GM15510 (cell line): ENCODE measurements around the gene KIAA1958.

ENCODE experiments used
- POLR2A ChIP-seq: IDR thresholded peaks from 3 replicates; pipeline ENCODE4 v1.6.1; 2011; ENCODE audit warnings: borderline replicate concordance; ENCODE audit not compliant: insufficient read length; ENCODE audit errors: extremely low read depth

Gene KIAA1958

GRCh38 chr9:112503170-112503569, 16.5 kb downstream of the KIAA1958 start:
- TF ChIP-seq POLR2A: no peak

DNA sequence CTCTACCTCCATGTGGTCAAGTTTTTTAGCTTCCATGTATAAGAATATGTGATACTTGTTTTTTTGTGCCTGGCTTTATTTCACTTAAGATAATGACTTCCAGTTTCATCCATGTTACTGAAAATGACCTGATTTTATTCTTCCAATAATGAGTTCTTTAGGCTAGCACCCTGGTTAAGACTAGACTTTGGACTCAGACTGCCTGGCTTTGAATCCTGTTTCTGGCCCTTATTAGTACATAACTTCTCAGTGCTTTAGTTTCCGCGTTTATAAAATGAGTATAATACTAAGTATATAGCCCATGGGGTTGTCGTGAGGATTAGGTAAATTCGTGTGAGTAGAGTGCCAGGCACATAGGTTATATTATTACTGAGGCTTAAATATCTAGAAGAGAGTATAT, 18.5 kb downstream of the KIAA1958 start:
- no peak for TF ChIP-seq POLR2A

DNA sequence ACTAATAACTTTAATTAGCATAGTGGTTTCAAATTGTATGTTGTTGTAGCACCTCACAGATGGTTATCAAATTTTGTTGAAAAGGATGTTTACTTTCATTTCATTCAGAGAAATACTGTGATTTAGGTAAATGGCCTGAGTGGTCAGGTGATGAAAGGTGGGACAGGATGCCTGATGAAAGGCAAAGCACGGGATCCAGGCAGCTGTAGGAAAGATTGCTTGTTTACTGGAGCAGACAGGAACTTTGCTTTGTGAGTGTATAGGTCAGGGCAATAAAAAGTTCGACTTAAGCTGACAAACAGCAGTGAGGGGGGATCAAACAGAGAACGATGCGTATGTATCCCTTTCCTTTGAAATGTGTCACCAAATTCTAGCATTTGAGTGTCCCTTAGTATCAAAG, 19.0 kb downstream of the KIAA1958 start:
- no peak for TF ChIP-seq POLR2A

- no peak for TF ChIP-seq POLR2A
Observed at GRCh38 chr9:112506571-112506970, 19.9 kb downstream of the KIAA1958 start.

- no peak for TF ChIP-seq POLR2A
Observed at GRCh38 chr9:112507001-112507680, 20.5 kb downstream of the KIAA1958 start.

DNA sequence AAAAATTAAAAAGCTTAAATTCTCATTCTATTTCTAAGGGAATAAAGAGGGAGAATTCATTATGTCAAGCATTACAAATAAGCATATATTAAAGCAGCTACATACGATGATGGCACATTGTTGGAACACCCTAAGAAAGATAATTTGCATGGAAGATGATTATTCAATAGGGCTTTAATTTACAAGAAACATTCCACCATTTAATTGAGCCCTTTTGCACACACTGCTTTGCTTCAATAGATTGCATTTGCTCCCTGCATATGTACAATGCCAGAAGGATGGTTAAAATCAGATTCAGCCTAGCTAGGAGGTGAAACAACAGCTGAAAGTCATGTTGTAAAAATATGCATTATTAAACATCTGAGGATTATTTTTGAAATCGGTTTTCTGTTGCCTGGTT, 21.8 kb downstream of the KIAA1958 start:
- no peak for TF ChIP-seq POLR2A

- TF ChIP-seq POLR2A: no peak
Observed at GRCh38 chr9:112516769-112517168, 30.1 kb downstream of the KIAA1958 start.

GRCh38 chr9:112520069-112520468, 33.4 kb downstream of the KIAA1958 start:
- no peak for TF ChIP-seq POLR2A

DNA sequence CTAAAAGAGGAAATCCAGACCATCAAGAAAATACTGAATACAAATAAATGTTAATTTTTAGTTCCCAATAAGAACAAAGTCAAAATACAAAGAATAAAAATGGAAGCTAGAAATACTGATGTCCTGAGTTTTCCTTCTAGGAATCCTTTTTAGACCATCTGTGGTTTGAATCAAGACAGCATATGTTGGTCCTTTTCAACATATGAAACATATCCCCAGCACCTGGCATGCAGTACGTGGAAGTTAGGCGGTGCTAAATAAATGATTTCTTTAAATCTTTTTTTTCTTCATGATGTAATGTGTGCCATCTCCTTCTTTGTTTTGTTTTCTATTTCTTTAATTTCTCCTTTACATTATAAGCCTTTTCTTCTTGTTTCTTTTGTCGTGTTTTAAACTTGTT, 34.0 kb downstream of the KIAA1958 start:
- TF ChIP-seq POLR2A: no peak

DNA sequence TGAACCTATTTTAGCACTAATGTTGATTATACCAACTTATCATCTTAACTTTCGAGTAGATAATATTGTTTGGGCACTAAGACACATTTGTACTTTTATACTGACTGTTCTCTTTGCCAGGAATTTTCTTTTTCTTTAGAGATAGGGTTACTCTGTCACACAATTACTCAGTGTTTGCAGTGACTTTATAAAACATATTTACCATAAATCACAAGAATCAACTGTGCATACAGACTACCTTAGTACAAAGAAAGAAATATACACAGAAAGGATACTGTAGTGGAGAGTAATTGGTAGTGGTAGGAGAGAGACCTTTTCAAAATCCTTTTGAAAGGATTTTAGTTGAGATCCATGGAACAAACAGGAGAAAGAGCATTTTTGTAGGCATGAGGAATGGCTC, 40.3 kb downstream of the KIAA1958 start:
- TF ChIP-seq POLR2A: no peak

- TF ChIP-seq POLR2A: no peak
Observed at GRCh38 chr9:112527959-112528358, 41.3 kb downstream of the KIAA1958 start.

- no peak for TF ChIP-seq POLR2A
Observed at GRCh38 chr9:112529316-112529715, 42.7 kb downstream of the KIAA1958 start.

DNA sequence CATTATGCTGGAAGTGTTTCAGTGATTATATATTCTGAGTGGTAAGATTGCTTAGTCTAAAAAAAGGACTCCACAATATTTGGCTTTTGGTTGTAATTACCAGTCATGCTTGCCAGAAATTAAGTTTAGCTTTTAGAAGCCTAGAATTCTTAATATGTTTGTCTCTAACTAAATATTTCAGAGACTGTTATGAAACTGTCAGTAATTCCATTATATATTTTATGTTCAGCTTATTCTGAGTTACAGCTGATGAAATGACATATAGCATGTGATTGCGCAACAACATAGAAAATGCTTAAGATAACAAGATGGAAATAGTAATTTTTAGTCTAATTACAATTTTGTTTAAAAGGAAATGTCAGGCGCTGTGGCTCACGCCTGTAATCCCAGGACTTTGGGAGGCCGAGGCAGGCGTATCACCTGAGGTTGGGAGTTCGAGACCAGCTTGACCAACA, 44.2 kb downstream of the KIAA1958 start:
- no peak for TF ChIP-seq POLR2A

DNA sequence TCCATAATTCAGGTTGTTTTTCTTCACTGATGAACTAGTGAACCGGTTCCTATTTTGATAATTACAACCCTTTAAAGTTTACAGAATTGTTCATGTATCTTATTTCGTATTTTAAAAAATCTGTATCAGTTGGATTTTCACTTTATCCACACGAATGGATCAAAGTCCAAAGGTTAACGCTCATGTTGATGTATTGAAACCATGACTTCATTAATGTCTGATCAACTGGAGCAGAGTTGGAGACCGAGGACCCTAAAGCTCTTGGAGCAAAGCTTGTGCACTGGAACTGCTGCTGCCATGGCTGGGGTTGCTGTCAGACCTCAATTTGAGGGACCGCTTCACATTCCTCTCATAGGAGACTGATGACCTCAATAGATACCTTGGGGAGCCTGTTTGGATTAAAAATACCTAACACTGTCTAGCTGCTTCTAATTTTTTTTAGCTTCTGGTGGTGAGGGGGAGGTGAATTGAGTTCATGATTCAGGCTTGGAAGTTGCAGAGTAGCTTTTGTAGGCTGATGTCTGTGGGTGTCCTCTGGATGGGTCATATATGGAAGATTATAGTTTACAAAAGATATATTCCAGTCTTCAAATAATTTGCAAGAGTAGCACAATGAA, 45.1 kb downstream of the KIAA1958 start:
- TF ChIP-seq POLR2A: no peak

- TF ChIP-seq POLR2A: no peak
Observed at GRCh38 chr9:112532427-112532826, 45.8 kb downstream of the KIAA1958 start.

- no peak for TF ChIP-seq POLR2A
Observed at GRCh38 chr9:112533660-112534059, 47.0 kb downstream of the KIAA1958 start.

DNA sequence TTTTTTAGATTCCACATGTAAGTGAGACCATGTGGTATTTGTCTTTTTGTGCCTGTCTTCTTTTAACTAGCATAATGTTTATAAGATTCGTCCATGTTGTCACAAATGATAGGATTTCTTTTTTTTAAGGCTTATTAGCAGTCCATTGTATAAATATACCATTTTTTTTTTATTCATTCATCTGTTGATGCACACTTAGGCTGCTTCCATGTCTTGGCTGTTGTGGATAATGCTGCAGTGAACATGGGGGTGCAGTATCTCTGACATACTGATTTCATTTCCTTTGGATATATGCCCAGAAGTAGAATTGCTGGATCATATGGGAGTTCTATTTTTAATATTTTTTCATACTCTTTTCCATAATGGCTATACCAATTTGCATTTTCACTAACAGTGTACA, 48.7 kb downstream of the KIAA1958 start:
- TF ChIP-seq POLR2A: no peak

DNA sequence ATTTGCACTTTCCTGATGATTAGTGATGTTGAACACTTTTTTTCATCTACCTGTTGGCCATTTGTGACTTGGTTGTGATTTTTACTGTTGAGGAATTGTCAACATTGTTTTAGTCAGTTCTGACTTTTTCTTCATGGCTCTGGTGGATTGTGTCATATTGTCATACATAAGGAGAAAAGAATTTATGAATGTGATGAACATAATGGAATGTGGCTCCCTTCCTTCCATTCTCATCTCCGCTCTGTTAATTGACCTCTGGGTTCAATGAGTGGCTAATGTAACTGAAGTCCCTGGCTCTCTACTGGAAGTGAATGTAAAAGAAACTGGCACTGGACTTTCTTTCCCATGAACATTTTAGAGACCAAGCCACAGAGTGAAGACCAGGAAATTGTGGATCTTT, 49.2 kb downstream of the KIAA1958 start:
- TF ChIP-seq POLR2A: no peak

- no peak for TF ChIP-seq POLR2A
Observed at GRCh38 chr9:112537561-112537960, 50.9 kb downstream of the KIAA1958 start.
